ENCODE results near the gene CDH22.

Gene CDH22

GRCh38 chr20:46344488-46345162 lies 36.3 kb upstream of the CDH22 start:
- Histone ChIP-seq H4K8ac (ENCODE audit: low read depth, low read length) (no peak overlapping the region), H3K23ac (ENCODE audit: low read length) (no peak overlapping the region), H2AK5ac (ENCODE audit: low read length) (no peak overlapping the region), H2BK120ac (ENCODE audit: low read depth, low read length) (no peak overlapping the region), H3K79me2 (ENCODE audit: control insufficient read depth, insufficient read depth, low read length) (no peaks in the 10 kb centered on the region), H3K56ac (ENCODE audit: low read length) (no peak overlapping the region), H4K5ac (ENCODE audit: low read length) (no peak overlapping the region), H3K36me3 (ENCODE audit: control insufficient read depth, insufficient read depth, low read length) (no peaks in the 10 kb centered on the region), H3K4me3 (ENCODE audit: low read length) (no peak overlapping the region), H2BK15ac (replicated peaks; ENCODE audit: low read depth) (no peak overlapping the region), H3K79me1 (ENCODE audit: low read length) (no peaks in the 10 kb centered on the region), H2BK5ac (ENCODE audit: low read length) (no peak overlapping the region), H3K18ac (ENCODE audit: low read length) (no peak overlapping the region), H3K4ac (ENCODE audit: low read depth, low read length) (no peak overlapping the region), H3K4me2 (ENCODE audit: low read length) (no peak overlapping the region), H3K27me3 (ENCODE audit: insufficient read depth, low read length, poor library complexity) (no peaks in the 10 kb centered on the region), H3K27ac (ENCODE audit: low read depth, low read length) (no peak overlapping the region), H3K4me1 (ENCODE audit: control insufficient read depth, low read depth, low read length) (peaks cover 2% of the 10 kb centered on the region), H3K9ac (ENCODE audit: low read length) (no peak overlapping the region)
- DNase-seq, result no peak
- 100% methylated on average over 2 of the region's 8 CpGs for WGBS (ENCODE audit: extremely low coverage, insufficient coverage, low lambda C conversion rate)

GRCh38 chr20:46343975-46344357 lies 35.7 kb upstream of the CDH22 start:
- Histone ChIP-seq H3K79me2 (ENCODE audit: control insufficient read depth, insufficient read depth, low read length) (no peaks in the 10 kb centered on the region), H3K4me1 (ENCODE audit: control insufficient read depth, low read depth, low read length) (peaks cover 2% of the 10 kb centered on the region), H2BK15ac (replicated peaks; ENCODE audit: low read depth) (no peak overlapping the region), H3K18ac (ENCODE audit: low read length) (no peak overlapping the region), H2BK5ac (ENCODE audit: low read length) (no peak overlapping the region), H3K9ac (ENCODE audit: low read length) (no peak overlapping the region), H3K27me3 (ENCODE audit: insufficient read depth, low read length, poor library complexity) (no peaks in the 10 kb centered on the region), H3K4me2 (ENCODE audit: low read length) (no peak overlapping the region), H3K79me1 (ENCODE audit: low read length) (no peaks in the 10 kb centered on the region), H3K27ac (ENCODE audit: low read depth, low read length) (no peak overlapping the region), H3K4ac (ENCODE audit: low read depth, low read length) (no peak overlapping the region), H4K5ac (ENCODE audit: low read length) (no peak overlapping the region), H2AK5ac (ENCODE audit: low read length) (no peak overlapping the region), H3K23ac (ENCODE audit: low read length) (no peak overlapping the region), H3K4me3 (ENCODE audit: low read length) (no peak overlapping the region), H4K8ac (ENCODE audit: low read depth, low read length) (no peak overlapping the region), H3K36me3 (ENCODE audit: control insufficient read depth, insufficient read depth, low read length) (no peaks in the 10 kb centered on the region), H3K56ac (ENCODE audit: low read length) (no peak overlapping the region), H2BK120ac (ENCODE audit: low read depth, low read length) (no peak overlapping the region)
- no peak for DNase-seq
- WGBS (ENCODE audit: extremely low coverage, insufficient coverage, low lambda C conversion rate), result no CpG with 5 or more reads among the region's 2 CpGs

GRCh38 chr20:46343348-46343974 lies 35.2 kb upstream of the CDH22 start:
- H3K4me1 ChIP-seq (ENCODE audit: control insufficient read depth, low read depth, low read length), result no peaks in the 10 kb centered on the region

GRCh38 chr20:46342451-46343347 lies 34.4 kb upstream of the CDH22 start:
- Histone ChIP-seq H3K23ac (ENCODE audit: low read length) (no peak overlapping the region), H3K4me1 (ENCODE audit: control insufficient read depth, low read depth, low read length) (no peaks in the 10 kb centered on the region), H3K27me3 (ENCODE audit: insufficient read depth, low read length, poor library complexity) (no peaks in the 10 kb centered on the region), H3K9ac (ENCODE audit: low read length) (no peak overlapping the region), H2BK15ac (replicated peaks; ENCODE audit: low read depth) (no peak overlapping the region), H3K27ac (ENCODE audit: low read depth, low read length) (no peak overlapping the region), H3K79me2 (ENCODE audit: control insufficient read depth, insufficient read depth, low read length) (no peaks in the 10 kb centered on the region), H4K8ac (ENCODE audit: low read depth, low read length) (no peak overlapping the region), H3K4ac (ENCODE audit: low read depth, low read length) (no peak overlapping the region), H4K5ac (ENCODE audit: low read length) (no peak overlapping the region), H2BK5ac (ENCODE audit: low read length) (no peak overlapping the region), H2BK120ac (ENCODE audit: low read depth, low read length) (no peak overlapping the region), H3K56ac (ENCODE audit: low read length) (no peak overlapping the region), H3K4me3 (ENCODE audit: low read length) (no peak overlapping the region), H3K36me3 (ENCODE audit: control insufficient read depth, insufficient read depth, low read length) (no peaks in the 10 kb centered on the region), H3K18ac (ENCODE audit: low read length) (no peak overlapping the region), H2AK5ac (ENCODE audit: low read length) (no peak overlapping the region), H3K4me2 (ENCODE audit: low read length) (no peak overlapping the region), H3K79me1 (ENCODE audit: low read length) (no peaks in the 10 kb centered on the region)
- no CpG with 5 or more reads among the region's 17 CpGs for WGBS (ENCODE audit: extremely low coverage, insufficient coverage, low lambda C conversion rate)
- no peak for DNase-seq

More at GRCh38 chr20:46343348-46343974, 35.2 kb upstream of the CDH22 start:
- Histone ChIP-seq H3K9ac (ENCODE audit: low read length) (no peak overlapping the region), H3K36me3 (ENCODE audit: control insufficient read depth, insufficient read depth, low read length) (no peaks in the 10 kb centered on the region), H2AK5ac (ENCODE audit: low read length) (no peak overlapping the region), H2BK5ac (ENCODE audit: low read length) (no peak overlapping the region), H3K27ac (ENCODE audit: low read depth, low read length) (no peak overlapping the region), H3K79me2 (ENCODE audit: control insufficient read depth, insufficient read depth, low read length) (no peaks in the 10 kb centered on the region), H2BK120ac (ENCODE audit: low read depth, low read length) (no peak overlapping the region), H3K27me3 (ENCODE audit: insufficient read depth, low read length, poor library complexity) (no peaks in the 10 kb centered on the region), H4K8ac (ENCODE audit: low read depth, low read length) (no peak overlapping the region), H3K4me2 (ENCODE audit: low read length) (no peak overlapping the region), H4K5ac (ENCODE audit: low read length) (no peak overlapping the region), H3K23ac (ENCODE audit: low read length) (no peak overlapping the region), H3K79me1 (ENCODE audit: low read length) (no peaks in the 10 kb centered on the region), H3K4me3 (ENCODE audit: low read length) (no peak overlapping the region), H3K18ac (ENCODE audit: low read length) (no peak overlapping the region), H3K4ac (ENCODE audit: low read depth, low read length) (no peak overlapping the region), H3K56ac (ENCODE audit: low read length) (no peak overlapping the region), H2BK15ac (replicated peaks; ENCODE audit: low read depth) (no peak overlapping the region)
- DNase-seq, result no peak
- no CpG with 5 or more reads among the region's 17 CpGs for WGBS (ENCODE audit: extremely low coverage, insufficient coverage, low lambda C conversion rate)

- H3K36me3 ChIP-seq (ENCODE audit: control insufficient read depth, insufficient read depth, low read length), result no peaks in the 10 kb centered on the region
- no peak overlapping the region for H3K4me2 ChIP-seq (ENCODE audit: low read length)
- no peak overlapping the region for H3K18ac ChIP-seq (ENCODE audit: low read length)
- H3K56ac ChIP-seq (ENCODE audit: low read length), result no peak overlapping the region
- no peak overlapping the region for H3K4me3 ChIP-seq (ENCODE audit: low read length)
- no peak overlapping the region for H3K4ac ChIP-seq (ENCODE audit: low read depth, low read length)
- H3K79me2 ChIP-seq (ENCODE audit: control insufficient read depth, insufficient read depth, low read length), result no peaks in the 10 kb centered on the region
- H4K8ac ChIP-seq (ENCODE audit: low read depth, low read length), result no peak overlapping the region
- H3K4me1 ChIP-seq (ENCODE audit: control insufficient read depth, low read depth, low read length), result no peaks in the 10 kb centered on the region
- no peak for DNase-seq
- H2BK120ac ChIP-seq (ENCODE audit: low read depth, low read length), result no peak overlapping the region
- H3K79me1 ChIP-seq (ENCODE audit: low read length), result no peaks in the 10 kb centered on the region
- H4K5ac ChIP-seq (ENCODE audit: low read length), result no peak overlapping the region
- H3K27me3 ChIP-seq (ENCODE audit: insufficient read depth, low read length, poor library complexity), result no peaks in the 10 kb centered on the region
- H2AK5ac ChIP-seq (ENCODE audit: low read length), result no peak overlapping the region
- H3K9ac ChIP-seq (ENCODE audit: low read length), result no peak overlapping the region
- H2BK5ac ChIP-seq (ENCODE audit: low read length), result no peak overlapping the region
- H2BK15ac ChIP-seq (replicated peaks; ENCODE audit: low read depth), result no peak overlapping the region
- no peak overlapping the region for H3K23ac ChIP-seq (ENCODE audit: low read length)
- no peak overlapping the region for H3K27ac ChIP-seq (ENCODE audit: low read depth, low read length)
- no CpG with 5 or more reads among the region's 9 CpGs for WGBS (ENCODE audit: extremely low coverage, insufficient coverage, low lambda C conversion rate)
Measured at GRCh38 chr20:46342010-46342378, 33.7 kb upstream of the CDH22 start.
